HEK293 (cell line): ENCODE measurements around the gene IMMP2L.

Experiments
- CTCF ChIA-PET: fragments of 350-600 bp; formaldehyde crosslinking; extraction: SDS; loops from one replicate; lab custom pipeline; 2021; ENCODE audit warnings: antibody characterized with exemption; lab: Yijun Ruan, JAX
- POLR2A ChIA-PET: fragments of 300-600 bp; formaldehyde crosslinking; extraction: SDS; loops from one replicate; lab custom pipeline; 2020; ENCODE audit warnings: antibody characterized with exemption, inconsistent platforms; lab: Yijun Ruan, JAX
- H3K27ac ChIP-seq: fragments of 200-500 bp; sonication (Bioruptor generic); 2 replicates; pipeline ENCODE4 v1.5.1; 2014; ENCODE audit warnings: low read depth, low read length, control low read depth, inconsistent platforms; ENCODE audit errors: extremely low read depth
- H3K36me3 ChIP-seq, 2 experiments: fragments of 200-500 bp in 1 of 2; sonication (Bioruptor generic) in 1 of 2; 1 replicate in 1 of 2; 2 replicates in 1 of 2; pipeline ENCODE4 v1.5.1; 2014 to 2017; ENCODE audit warnings: inconsistent platforms in 2 of 2, low read length in 2 of 2; ENCODE audit not compliant: control insufficient read depth in 2 of 2, insufficient read depth in 1 of 2
- H3K4me1 ChIP-seq: fragments of 200-500 bp; sonication (Bioruptor generic); 2 replicates; pipeline ENCODE4 v1.5.1; 2014; ENCODE audit warnings: mild to moderate bottlenecking, low read length, inconsistent platforms; ENCODE audit not compliant: control insufficient read depth, insufficient read depth
- H3K4me3 ChIP-seq: 2 replicates; pipeline ENCODE4 v1.5.1; 2011; ENCODE audit warnings: low read depth, mild to moderate bottlenecking, control low read depth, low read length, moderate library complexity
- H3K9me3 ChIP-seq: fragments of 200-500 bp; sonication (Bioruptor generic); 2 replicates; pipeline ENCODE4 v1.5.1; 2014; ENCODE audit warnings: low read depth, low read length, inconsistent platforms; ENCODE audit not compliant: control insufficient read depth, insufficient read depth
- HOXD13 ChIP-seq: sonication (generic); formaldehyde crosslinking; IDR thresholded peaks from 2 replicates; pipeline ENCODE4 v1.8.0; 2022; ENCODE audit warnings: missing genetic modification reagents, borderline replicate concordance
- MZF1 ChIP-seq: fragments of 450-650 bp; formaldehyde crosslinking; IDR thresholded peaks from 2 replicates; pipeline ENCODE4 v1.5.1; 2017; ENCODE audit warnings: missing biosample characterization, missing genetic modification characterization, borderline replicate concordance
- SETDB1 ChIP-seq: IDR thresholded peaks from one replicate; pipeline ENCODE4 v1.6.1; 2017; ENCODE audit warnings: mild to moderate bottlenecking, low read length, moderate library complexity, mixed read lengths; ENCODE audit not compliant: insufficient read length
- WT1 ChIP-seq: fragments of 450-650 bp; formaldehyde crosslinking; IDR thresholded peaks from 2 replicates; pipeline ENCODE4 v1.5.1; 2016; ENCODE audit warnings: missing biosample characterization, missing genetic modification characterization
- ZFP3 ChIP-seq: fragments of 450-650 bp; formaldehyde crosslinking; IDR thresholded peaks from 2 replicates; pipeline ENCODE4 v1.5.1; 2016; ENCODE audit warnings: low read depth, missing biosample characterization, missing genetic modification characterization
- ZFP41 ChIP-seq: fragments of 450-650 bp; formaldehyde crosslinking; IDR thresholded peaks from 2 replicates; pipeline ENCODE4 v1.5.1; 2016; ENCODE audit warnings: missing biosample characterization, missing genetic modification characterization, borderline replicate concordance
- ZNF132 ChIP-seq: fragments of 450-650 bp; formaldehyde crosslinking; IDR thresholded peaks from 2 replicates; pipeline ENCODE4 v1.5.1; 2017; ENCODE audit warnings: missing biosample characterization, missing genetic modification characterization, borderline replicate concordance
- ZNF184 ChIP-seq: fragments of 450-650 bp; IDR thresholded peaks from 2 replicates; pipeline ENCODE4 v1.5.1; 2018; ENCODE audit warnings: missing biosample characterization, mild to moderate bottlenecking, missing genetic modification characterization
- ZNF391 ChIP-seq: fragments of 450-650 bp; formaldehyde crosslinking; IDR thresholded peaks from 2 replicates; pipeline ENCODE4 v1.5.1; 2016; ENCODE audit warnings: low read depth, missing biosample characterization, missing genetic modification characterization, borderline replicate concordance
- ZNF549 ChIP-seq: fragments of 450-650 bp; IDR thresholded peaks from 2 replicates; pipeline ENCODE4 v1.5.1; 2018; ENCODE audit warnings: missing biosample characterization, missing genetic modification characterization, mild to moderate bottlenecking, inconsistent platforms, moderate library complexity
- ZNF555 ChIP-seq: fragments of 450-650 bp; formaldehyde crosslinking; conservative IDR thresholded peaks from 2 replicates; pipeline ENCODE4 v1.5.1; 2017; ENCODE audit warnings: missing biosample characterization, mild to moderate bottlenecking, missing genetic modification characterization, inconsistent platforms
- ZNF571 ChIP-seq: fragments of 450-650 bp; formaldehyde crosslinking; IDR thresholded peaks from 2 replicates; pipeline ENCODE4 v1.5.0; 2017; ENCODE audit warnings: missing biosample characterization, missing genetic modification characterization
- ZNF610 ChIP-seq: fragments of 450-650 bp; formaldehyde crosslinking; IDR thresholded peaks from 2 replicates; pipeline ENCODE4 v1.5.1; 2016; ENCODE audit warnings: missing biosample characterization, missing genetic modification characterization, borderline replicate concordance
- ZNF626 ChIP-seq: fragments of 450-650 bp; sonication (Bioruptor Pico); formaldehyde crosslinking; IDR thresholded peaks from 2 replicates; pipeline ENCODE4 v1.5.1; 2018; ENCODE audit warnings: missing biosample characterization, missing genetic modification characterization, inconsistent platforms
- ZNF701 ChIP-seq: fragments of 450-650 bp; formaldehyde crosslinking; IDR thresholded peaks from 2 replicates; pipeline ENCODE4 v1.5.1; 2016; ENCODE audit warnings: missing biosample characterization, missing genetic modification characterization
- ZNF792 ChIP-seq: fragments of 450-650 bp; formaldehyde crosslinking; IDR thresholded peaks from 2 replicates; pipeline ENCODE4 v1.5.1; 2016; ENCODE audit warnings: missing biosample characterization, missing genetic modification characterization
- TF ChIP-seq, protein P1 (sequence below): fragments of 450-650 bp; formaldehyde crosslinking; IDR thresholded peaks from 2 replicates; pipeline ENCODE4 v1.5.1; 2016; ENCODE audit warnings: missing biosample characterization, missing genetic modification characterization
- TF ChIP-seq, protein P2 (sequence below): fragments of 450-650 bp; formaldehyde crosslinking; IDR thresholded peaks from 2 replicates; pipeline ENCODE4 v1.5.1; 2016; ENCODE audit warnings: missing biosample characterization, missing genetic modification characterization
- TF ChIP-seq, protein P3 (sequence below): fragments of 450-650 bp; formaldehyde crosslinking; IDR thresholded peaks from 2 replicates; pipeline ENCODE4 v1.5.1; 2016; ENCODE audit warnings: missing biosample characterization, missing genetic modification characterization

The IMMP2L gene

DNA sequence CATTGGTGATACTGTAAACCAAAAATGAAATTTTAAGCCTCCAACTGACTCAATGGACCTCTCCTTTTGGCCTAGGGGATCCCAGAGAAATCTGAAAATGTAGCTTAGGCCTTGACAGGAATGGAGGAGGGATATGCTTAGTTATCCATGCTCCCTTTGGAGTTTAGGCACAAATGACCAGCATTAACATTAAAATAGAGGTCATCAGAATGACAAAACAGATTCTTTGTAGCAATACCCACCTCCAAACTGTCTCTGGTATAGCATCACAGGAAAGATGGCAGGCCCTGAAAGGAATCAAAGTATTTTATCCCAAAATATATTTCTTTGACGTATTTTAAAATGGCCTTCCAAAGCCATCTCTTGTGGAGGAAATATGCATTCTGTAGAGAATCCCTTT lies 510.5 kb downstream of the IMMP2L start:
- TF ChIP-seq ZNF555 (tag by site-specific recombination) (no peak), ZNF701 (tag by site-specific recombination) (no peak), WT1 (no peak), SETDB1 (no peak), HOXD13 (CRISPR knock-in tag) (no peak), ZNF184 (tag by site-specific recombination) (no peak), ZNF132 (tag by site-specific recombination) (no peak)
- TF ChIP-seq, protein P1, sequence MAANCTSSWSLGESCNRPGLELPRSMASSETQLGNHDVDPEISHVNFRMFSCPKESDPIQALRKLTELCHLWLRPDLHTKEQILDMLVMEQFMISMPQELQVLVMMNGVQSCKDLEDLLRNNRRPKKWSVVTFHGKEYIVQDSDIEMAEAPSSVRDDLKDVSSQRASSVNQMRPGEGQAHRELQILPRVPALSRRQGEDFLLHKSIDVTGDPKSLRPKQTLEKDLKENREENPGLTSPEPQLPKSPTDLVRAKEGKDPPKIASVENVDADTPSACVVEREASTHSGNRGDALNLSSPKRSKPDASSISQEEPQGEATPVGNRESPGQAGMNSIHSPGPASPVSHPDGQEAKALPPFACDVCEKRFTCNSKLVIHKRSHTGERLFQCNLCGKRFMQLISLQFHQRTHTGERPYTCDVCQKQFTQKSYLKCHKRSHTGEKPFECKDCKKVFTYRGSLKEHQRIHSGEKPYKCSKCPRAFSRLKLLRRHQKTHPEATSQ (tag by site-specific recombination): no peak
- H3K36me3 ChIP-seq: no peaks in the 10 kb centered on the region
- no peaks in the 10 kb centered on the region for H3K4me1 ChIP-seq
- H3K27ac ChIP-seq: no peak overlapping the region
- ChIA-PET POLR2A (interaction anchor here (0.6 kb wide), 1 partner anchor 14 kb away, joined by 5 read pairs; no protein-coding TSS in a partner anchor), CTCF (no interaction called here)
- no peaks in the 10 kb centered on the region for H3K9me3 ChIP-seq
- no peak overlapping the region for H3K4me3 ChIP-seq

DNA sequence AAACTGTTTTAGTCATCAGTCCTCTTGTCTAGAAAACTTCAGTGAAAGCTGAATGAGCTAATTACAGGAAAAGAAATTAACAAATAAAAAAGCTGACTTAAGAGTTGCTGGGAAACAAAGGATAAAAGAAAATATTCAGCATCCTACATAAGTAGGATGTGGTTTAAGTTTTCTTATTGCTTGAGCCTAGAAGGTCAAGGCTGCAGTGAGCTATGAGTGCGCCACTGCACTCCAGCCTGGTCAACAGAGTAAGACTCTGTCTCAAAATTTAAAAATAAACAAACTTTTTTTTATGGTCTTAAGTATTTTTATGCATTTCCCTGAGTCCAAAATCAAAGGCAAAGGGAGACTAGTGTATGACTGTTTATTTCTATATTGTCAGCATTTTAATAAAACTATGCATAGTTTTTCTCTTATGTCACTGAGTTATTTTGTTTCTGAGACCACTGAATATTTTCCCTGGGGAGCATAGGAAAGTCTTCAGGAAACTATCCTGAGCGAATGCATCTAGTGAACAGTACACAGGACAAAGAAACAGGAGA lies 511.3 kb downstream of the IMMP2L start:
- ChIA-PET CTCF (no interaction called here), POLR2A (no interaction called here)
- no peaks in the 10 kb centered on the region for H3K36me3 ChIP-seq

More for the DNA sequence above, 511.3 kb downstream of the IMMP2L start:
- no peak overlapping the region for H3K27ac ChIP-seq
- H3K9me3 ChIP-seq: no peaks in the 10 kb centered on the region
- no peak for TF ChIP-seq ZFP41 (tag by site-specific recombination)
- TF ChIP-seq ZNF571: no peak
- no peak for TF ChIP-seq ZFP3 (tag by site-specific recombination)
- TF ChIP-seq ZNF610 (tag by site-specific recombination): no peak
- no peak for TF ChIP-seq ZNF549
- TF ChIP-seq ZNF792: no peak
- TF ChIP-seq, protein P2, sequence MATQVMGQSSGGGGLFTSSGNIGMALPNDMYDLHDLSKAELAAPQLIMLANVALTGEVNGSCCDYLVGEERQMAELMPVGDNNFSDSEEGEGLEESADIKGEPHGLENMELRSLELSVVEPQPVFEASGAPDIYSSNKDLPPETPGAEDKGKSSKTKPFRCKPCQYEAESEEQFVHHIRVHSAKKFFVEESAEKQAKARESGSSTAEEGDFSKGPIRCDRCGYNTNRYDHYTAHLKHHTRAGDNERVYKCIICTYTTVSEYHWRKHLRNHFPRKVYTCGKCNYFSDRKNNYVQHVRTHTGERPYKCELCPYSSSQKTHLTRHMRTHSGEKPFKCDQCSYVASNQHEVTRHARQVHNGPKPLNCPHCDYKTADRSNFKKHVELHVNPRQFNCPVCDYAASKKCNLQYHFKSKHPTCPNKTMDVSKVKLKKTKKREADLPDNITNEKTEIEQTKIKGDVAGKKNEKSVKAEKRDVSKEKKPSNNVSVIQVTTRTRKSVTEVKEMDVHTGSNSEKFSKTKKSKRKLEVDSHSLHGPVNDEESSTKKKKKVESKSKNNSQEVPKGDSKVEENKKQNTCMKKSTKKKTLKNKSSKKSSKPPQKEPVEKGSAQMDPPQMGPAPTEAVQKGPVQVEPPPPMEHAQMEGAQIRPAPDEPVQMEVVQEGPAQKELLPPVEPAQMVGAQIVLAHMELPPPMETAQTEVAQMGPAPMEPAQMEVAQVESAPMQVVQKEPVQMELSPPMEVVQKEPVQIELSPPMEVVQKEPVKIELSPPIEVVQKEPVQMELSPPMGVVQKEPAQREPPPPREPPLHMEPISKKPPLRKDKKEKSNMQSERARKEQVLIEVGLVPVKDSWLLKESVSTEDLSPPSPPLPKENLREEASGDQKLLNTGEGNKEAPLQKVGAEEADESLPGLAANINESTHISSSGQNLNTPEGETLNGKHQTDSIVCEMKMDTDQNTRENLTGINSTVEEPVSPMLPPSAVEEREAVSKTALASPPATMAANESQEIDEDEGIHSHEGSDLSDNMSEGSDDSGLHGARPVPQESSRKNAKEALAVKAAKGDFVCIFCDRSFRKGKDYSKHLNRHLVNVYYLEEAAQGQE (tag by site-specific recombination): no peak
- no peak for TF ChIP-seq MZF1 (tag by site-specific recombination)
- TF ChIP-seq ZNF391 (tag by site-specific recombination): no peak
- no peak for TF ChIP-seq ZNF626 (tag by site-specific recombination)
- TF ChIP-seq, protein P3, sequence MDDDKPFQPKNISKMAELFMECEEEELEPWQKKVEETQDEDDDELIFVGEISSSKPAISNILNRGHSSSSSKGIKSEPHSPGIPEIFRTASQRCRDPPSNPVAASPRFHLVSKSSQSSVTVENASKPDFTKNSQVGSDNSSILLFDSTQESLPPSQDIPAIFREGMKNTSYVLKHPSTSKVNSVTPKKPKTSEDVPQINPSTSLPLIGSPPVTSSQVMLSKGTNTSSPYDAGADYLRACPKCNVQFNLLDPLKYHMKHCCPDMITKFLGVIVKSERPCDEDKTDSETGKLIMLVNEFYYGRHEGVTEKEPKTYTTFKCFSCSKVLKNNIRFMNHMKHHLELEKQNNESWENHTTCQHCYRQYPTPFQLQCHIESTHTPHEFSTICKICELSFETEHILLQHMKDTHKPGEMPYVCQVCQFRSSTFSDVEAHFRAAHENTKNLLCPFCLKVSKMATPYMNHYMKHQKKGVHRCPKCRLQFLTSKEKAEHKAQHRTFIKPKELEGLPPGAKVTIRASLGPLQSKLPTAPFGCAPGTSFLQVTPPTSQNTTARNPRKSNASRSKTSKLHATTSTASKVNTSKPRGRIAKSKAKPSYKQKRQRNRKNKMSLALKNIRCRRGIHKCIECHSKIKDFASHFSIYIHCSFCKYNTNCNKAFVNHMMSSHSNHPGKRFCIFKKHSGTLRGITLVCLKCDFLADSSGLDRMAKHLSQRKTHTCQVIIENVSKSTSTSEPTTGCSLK: no peak
- H3K4me1 ChIP-seq: no peaks in the 10 kb centered on the region
- no peak overlapping the region for H3K4me3 ChIP-seq
